ENCODE data around the gene GALR1.

The GALR1 gene

GRCh38 chr18:77304268-77304667, 54.6 kb downstream of the GALR1 start:
- Histone ChIP-seq H3K4me3 (ENCODE audit: low read depth, low read length) (no peak overlapping the region), H3K9me3 (no peaks in the 10 kb centered on the region), H3K36me3 (no peaks in the 10 kb centered on the region), H3K27me3 (no peaks in the 10 kb centered on the region), H3K4me1 (no peaks in the 10 kb centered on the region)
- no peak for TF ChIP-seq CTCF (IDR thresholded peaks at IDR 0.05; ENCODE audit: low read depth, low read length)
- no peak for DNase-seq

- H3K4me1 ChIP-seq = no peaks in the 10 kb centered on the region
- no peaks in the 10 kb centered on the region for H3K36me3 ChIP-seq
- H3K27me3 ChIP-seq = no peaks in the 10 kb centered on the region
- no peak for DNase-seq
- no peak for TF ChIP-seq CTCF (IDR thresholded peaks at IDR 0.05; ENCODE audit: low read depth, low read length)
- no peaks in the 10 kb centered on the region for H3K9me3 ChIP-seq
- H3K4me3 ChIP-seq (ENCODE audit: low read depth, low read length) = no peak overlapping the region
Observed at GRCh38 chr18:77305676-77306075, 56.0 kb downstream of the GALR1 start.

- DNase-seq = no peak
- Histone ChIP-seq H3K27me3 (no peaks in the 10 kb centered on the region), H3K36me3 (no peaks in the 10 kb centered on the region), H3K9me3 (no peaks in the 10 kb centered on the region), H3K4me1 (no peaks in the 10 kb centered on the region), H3K4me3 (ENCODE audit: low read depth, low read length) (no peak overlapping the region)
- no peak for TF ChIP-seq CTCF (IDR thresholded peaks at IDR 0.05; ENCODE audit: low read depth, low read length)
Observed at GRCh38 chr18:77308216-77308615, 58.6 kb downstream of the GALR1 start.

- no peak for DNase-seq
- H3K9me3 ChIP-seq = no peaks in the 10 kb centered on the region
- no peaks in the 10 kb centered on the region for H3K4me1 ChIP-seq
- no peak overlapping the region for H3K4me3 ChIP-seq (ENCODE audit: low read depth, low read length)
- no peaks in the 10 kb centered on the region for H3K27me3 ChIP-seq
- no peak for TF ChIP-seq CTCF (IDR thresholded peaks at IDR 0.05; ENCODE audit: low read depth, low read length)
- no peaks in the 10 kb centered on the region for H3K36me3 ChIP-seq
Observed at GRCh38 chr18:77314511-77314910, 64.9 kb downstream of the GALR1 start.

- H3K4me3 ChIP-seq (ENCODE audit: low read depth, low read length) = no peak overlapping the region
- no peak for TF ChIP-seq CTCF (IDR thresholded peaks at IDR 0.05; ENCODE audit: low read depth, low read length)
- no peaks in the 10 kb centered on the region for H3K4me1 ChIP-seq
- DNase-seq = no peak
- H3K9me3 ChIP-seq = no peaks in the 10 kb centered on the region
- no peaks in the 10 kb centered on the region for H3K36me3 ChIP-seq
- no peaks in the 10 kb centered on the region for H3K27me3 ChIP-seq
Observed at GRCh38 chr18:77314952-77315351, 65.3 kb downstream of the GALR1 start.

- no peak for TF ChIP-seq CTCF (IDR thresholded peaks at IDR 0.05; ENCODE audit: low read depth, low read length)
- DNase-seq = no peak
Observed at GRCh38 chr18:77316008-77316407, 66.4 kb downstream of the GALR1 start.

More at GRCh38 chr18:77316008-77316407, 66.4 kb downstream of the GALR1 start:
- Histone ChIP-seq H3K9me3 (no peaks in the 10 kb centered on the region), H3K4me3 (ENCODE audit: low read depth, low read length) (no peak overlapping the region), H3K4me1 (no peaks in the 10 kb centered on the region; the same call in 1 of the 2 replicates), H3K27me3 (no peaks in the 10 kb centered on the region), H3K36me3 (no peaks in the 10 kb centered on the region)
